Measurements from ENCODE around the gene RUVBL2.
"Not testable (repeated sequence)": the region's sequence is repeated elsewhere in the genome, so short reads cannot be mapped to it uniquely, and the experiment has no call there.

The RUVBL2 gene

DNA sequence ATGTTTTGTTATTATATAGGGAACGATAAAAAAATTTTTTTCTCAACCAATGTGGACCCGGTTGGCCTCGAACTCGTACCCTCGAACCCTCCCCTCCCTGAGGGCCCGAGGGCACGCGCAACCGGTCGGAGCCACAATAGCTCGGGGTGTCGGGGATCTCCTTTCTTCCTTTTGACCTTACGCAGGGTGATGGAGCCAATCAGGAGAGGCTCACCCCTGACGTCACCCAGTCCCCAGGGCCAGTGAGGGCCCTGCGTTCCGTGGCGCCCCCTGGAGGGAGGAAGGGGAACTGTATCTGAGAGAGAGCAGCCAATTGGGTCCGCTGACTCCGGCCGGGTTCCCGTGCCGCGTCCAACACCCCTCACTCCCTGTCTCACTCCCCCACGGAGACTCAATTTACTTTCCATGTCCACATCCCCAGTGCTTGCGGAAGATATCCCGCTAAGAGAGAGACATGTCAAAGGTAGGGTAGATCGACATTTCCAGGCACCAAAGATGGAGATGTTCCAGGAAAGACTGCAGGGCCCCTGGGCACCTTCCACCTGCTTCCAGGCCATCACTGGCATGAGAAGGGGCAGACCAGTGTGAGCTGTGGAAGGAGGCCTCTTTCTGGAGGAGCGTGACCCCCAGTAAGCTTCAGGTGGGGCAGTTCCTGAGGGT, 38.1 kb downstream of the RUVBL2 start, which contains the start of gene CGB2:
TSS of gene CGB2 (plus strand) at position 249 of the 660 bp plus-strand sequence. CDS start at position 455, 206 bp downstream.
- not testable (repeated sequence) for TF ChIP-seq GATA3, GATA2 (IDR thresholded peaks at IDR 0.05; ENCODE audit: low read depth, low read length)

- not testable (repeated sequence) for TF ChIP-seq GATA2, GATA3 (IDR thresholded peaks at IDR 0.05; ENCODE audit: low read depth, low read length)
Measured at GRCh38 chr19:49036815-49037214, 43.1 kb downstream of the RUVBL2 start, which contains the start of gene CGB1. CGB1 (minus strand) TSS chr19:49036895; CDS start chr19:49036711, 184 bp downstream.

- TF ChIP-seq GATA2 (IDR thresholded peaks at IDR 0.05; ENCODE audit: low read depth, low read length) (no peak), GATA3 (IDR thresholded peaks at IDR 0.05; ENCODE audit: low read depth, low read length) (no peak)
Measured at GRCh38 chr19:49042177-49042576, 48.5 kb downstream of the RUVBL2 start.

- TF ChIP-seq GATA3, GATA2 (IDR thresholded peaks at IDR 0.05; ENCODE audit: low read depth, low read length): not testable (repeated sequence)
Measured at GRCh38 chr19:49043548-49043947, 49.9 kb downstream of the RUVBL2 start, which contains the start of gene CGB5. CGB5 (plus strand) TSS chr19:49043848; CDS start chr19:49044210, 362 bp downstream.

DNA sequence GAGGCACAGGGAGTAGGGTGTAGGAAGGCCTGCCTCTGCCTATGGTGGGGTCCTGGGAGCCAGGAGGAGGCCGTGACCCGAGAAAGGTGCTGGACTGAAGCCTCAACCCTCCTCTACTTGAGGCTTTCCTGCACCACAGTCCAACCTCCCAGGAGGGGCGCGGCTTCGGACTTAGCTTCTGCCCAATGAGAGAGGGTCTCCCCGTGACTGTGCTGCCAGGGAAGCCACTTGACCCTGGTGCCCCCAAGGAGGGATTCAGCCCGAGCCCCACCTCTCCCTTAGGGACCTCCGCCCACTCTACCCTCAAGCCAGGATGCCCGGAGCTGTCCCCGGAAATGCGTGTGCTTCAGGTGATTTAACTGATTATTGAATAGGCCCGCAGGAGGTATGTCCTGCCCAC, 55.3 kb downstream of the RUVBL2 start, which contains the start of gene CGB8:
TSS of gene CGB8 (minus strand) at position 101 of the 400 bp plus-strand sequence. CDS start 372 bp downstream, outside the sequence.
- TF ChIP-seq GATA3, GATA2 (IDR thresholded peaks at IDR 0.05; ENCODE audit: low read depth, low read length): not testable (repeated sequence)

DNA sequence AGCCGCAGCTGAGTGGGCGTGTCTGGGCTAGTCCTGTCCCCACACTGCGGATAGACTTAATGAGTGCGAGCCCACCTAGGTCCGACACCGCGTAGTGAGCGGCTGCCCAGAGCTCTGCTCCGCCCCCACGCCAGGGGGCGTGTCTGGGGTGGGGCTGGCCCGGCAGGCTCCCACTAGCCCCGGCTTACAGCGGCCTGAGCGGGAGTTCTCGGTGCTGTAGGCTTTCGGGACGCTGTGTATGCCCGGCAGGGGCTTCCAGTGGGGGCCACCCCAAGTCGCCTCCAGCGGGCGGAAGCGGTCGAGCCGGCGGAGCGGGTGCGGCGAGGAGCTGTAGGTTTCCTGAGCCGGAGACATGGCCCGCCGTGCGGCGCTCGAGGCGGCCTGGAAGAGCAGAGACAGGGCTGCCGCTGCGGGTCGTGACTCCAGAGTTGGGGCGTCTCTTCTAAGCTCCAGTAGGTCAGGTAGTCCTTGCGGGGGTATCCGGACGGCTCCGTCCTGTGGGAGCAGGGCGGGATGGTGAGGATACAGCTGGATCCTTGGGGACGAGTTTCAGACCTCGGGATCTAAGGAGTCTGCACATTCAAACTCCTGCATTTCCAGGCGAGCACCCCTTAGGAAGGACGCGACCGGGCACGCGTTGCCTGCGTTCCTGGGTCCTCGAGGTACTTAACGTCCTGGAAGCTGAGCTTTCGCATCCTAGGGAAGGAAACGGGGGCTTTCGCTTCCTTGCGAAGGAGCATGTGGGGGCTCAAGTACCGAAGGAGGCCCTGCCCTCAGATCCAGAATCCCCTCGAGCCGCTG, 62.6 kb downstream of the RUVBL2 start:
- TF ChIP-seq GATA3 (IDR thresholded peaks at IDR 0.05; ENCODE audit: low read depth, low read length) (no peak), GATA2 (IDR thresholded peaks at IDR 0.05; ENCODE audit: low read depth, low read length) (no peak)

- no peak for TF ChIP-seq GATA3 (IDR thresholded peaks at IDR 0.05; ENCODE audit: low read depth, low read length)
- no peak for TF ChIP-seq GATA2 (IDR thresholded peaks at IDR 0.05; ENCODE audit: low read depth, low read length)
Measured at GRCh38 chr19:49057636-49058234, 64.0 kb downstream of the RUVBL2 start, which contains the start of gene CGB7. CGB7 (minus strand) TSS chr19:49057749; CDS start chr19:49055375, 2,374 bp downstream.

GRCh38 chr19:49058562-49058961, 64.9 kb downstream of the RUVBL2 start:
- no peak for TF ChIP-seq GATA3 (IDR thresholded peaks at IDR 0.05; ENCODE audit: low read depth, low read length)

GRCh38 chr19:49059053-49059452, 65.4 kb downstream of the RUVBL2 start:
- TF ChIP-seq GATA2 (IDR thresholded peaks at IDR 0.05; ENCODE audit: low read depth, low read length) (no peak), GATA3 (IDR thresholded peaks at IDR 0.05; ENCODE audit: low read depth, low read length) (no peak)

DNA sequence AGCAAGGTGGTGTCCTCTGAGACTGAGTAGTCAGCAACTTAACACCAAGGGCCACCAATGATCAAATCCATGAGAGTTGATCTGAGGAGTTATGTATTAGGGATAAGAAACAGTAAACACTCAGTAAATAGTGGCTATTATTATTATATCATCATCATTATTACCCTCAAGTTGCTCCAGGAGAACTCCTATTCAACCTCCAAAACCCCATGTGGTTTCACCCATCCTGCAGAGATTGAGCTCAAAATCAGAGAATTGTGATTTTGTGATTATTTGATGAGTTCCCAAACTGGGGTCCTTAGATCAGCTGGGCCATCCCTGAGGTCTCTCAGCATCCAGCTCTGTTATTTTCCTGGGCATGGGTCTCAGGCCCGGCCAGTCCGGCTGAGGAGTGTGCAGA, 67.3 kb downstream of the RUVBL2 start:
- no peak for TF ChIP-seq GATA2 (IDR thresholded peaks at IDR 0.05; ENCODE audit: low read depth, low read length)
- TF ChIP-seq GATA3 (IDR thresholded peaks at IDR 0.05; ENCODE audit: low read depth, low read length) = no peak

DNA sequence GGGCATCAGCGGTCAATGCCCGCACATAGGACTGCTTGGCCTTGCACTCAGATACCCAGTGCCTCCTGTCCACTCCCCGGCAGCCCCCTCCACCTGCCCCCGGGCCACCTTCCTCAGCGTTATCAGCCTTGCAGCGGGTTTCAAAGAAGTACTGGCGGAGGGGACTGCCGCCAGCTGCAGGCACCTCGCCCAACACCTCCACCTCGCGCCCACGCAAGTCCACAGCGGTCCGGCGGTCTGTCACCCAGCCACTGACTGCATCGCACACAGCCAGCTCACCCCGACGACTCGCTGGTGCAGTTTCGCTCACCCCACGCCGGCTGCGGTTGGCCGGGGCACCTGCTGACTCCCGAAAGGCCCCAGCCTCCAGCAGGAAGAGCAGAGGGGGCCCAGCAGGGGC, 67.8 kb downstream of the RUVBL2 start:
- TF ChIP-seq GATA2 (IDR thresholded peaks at IDR 0.05; ENCODE audit: low read depth, low read length) = no peak
- no peak for TF ChIP-seq GATA3 (IDR thresholded peaks at IDR 0.05; ENCODE audit: low read depth, low read length)

GRCh38 chr19:49064029-49064629, 70.4 kb downstream of the RUVBL2 start:
- TF ChIP-seq GATA2 (IDR thresholded peaks at IDR 0.05; ENCODE audit: low read depth, low read length) = no peak
- no peak for TF ChIP-seq GATA3 (IDR thresholded peaks at IDR 0.05; ENCODE audit: low read depth, low read length)

DNA sequence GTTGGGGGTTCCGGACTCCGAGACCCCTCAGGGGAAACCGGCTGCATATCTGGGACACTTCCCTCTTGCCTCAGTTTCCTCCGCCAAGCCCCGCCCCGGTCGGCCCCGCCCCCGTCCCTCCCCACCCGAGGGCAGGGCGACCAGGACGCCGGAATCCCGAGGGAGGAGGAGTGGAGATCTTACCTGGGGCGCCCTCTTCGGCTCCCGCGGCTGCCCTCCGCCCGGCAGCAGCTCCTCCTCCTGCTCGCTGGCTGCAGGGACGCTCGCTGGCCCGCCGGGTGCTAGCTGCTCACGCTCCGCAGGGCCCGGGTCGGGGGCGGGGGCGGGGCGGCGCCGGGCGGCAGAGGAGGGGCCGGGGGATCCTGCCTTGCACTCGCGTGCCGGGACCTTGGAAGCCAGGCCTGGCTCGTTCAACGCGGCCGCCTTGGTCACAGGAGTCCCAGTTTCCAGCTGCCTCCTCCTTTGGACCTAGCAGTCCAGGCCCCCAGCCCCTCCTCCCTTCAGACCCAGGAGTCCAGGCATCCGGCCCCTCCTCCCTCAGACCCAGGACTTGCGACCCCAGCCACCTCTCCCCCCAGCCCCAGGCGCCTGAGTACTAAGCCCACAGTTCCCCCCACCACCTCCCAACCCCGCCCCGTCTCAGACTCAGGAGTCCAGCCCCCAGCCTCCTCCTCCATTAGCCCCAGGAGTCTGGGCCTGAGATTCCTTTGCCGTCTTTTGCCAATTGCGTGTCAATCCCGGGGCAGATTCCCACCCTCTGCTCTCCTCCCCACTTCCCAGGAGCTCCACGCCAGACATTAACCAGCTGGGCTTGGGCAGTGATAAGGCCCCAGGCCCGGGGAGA, 71.3 kb downstream of the RUVBL2 start, which contains the start of gene NTF4:
TSS of gene NTF4 (minus strand) at position 51 of the 844 bp plus-strand sequence. CDS start 2,821 bp downstream, outside the sequence.
- TF ChIP-seq GATA2 (IDR thresholded peaks at IDR 0.05; ENCODE audit: low read depth, low read length) (no peak), GATA3 (IDR thresholded peaks at IDR 0.05; ENCODE audit: low read depth, low read length) (no peak)
